K562 (cell line): ENCODE data around the gene ZNF77. TPM values are rescaled to one million over a fixed set of nuclear protein-coding genes. Genes with fewer than 3 reads are reported as not detected.

Experiments
- AFF1 ChIP-seq, 2 experiments: fragments of 450-650 bp; IDR thresholded peaks; 2 replicates each; pipeline ENCODE4 v1.6.1; 2018; ENCODE audit warnings: mild to moderate bottlenecking in 2 of 2, low read depth in 1 of 2; ENCODE audit not compliant: partially characterized antibody in 2 of 2
- ATF4 ChIP-seq: fragments of 450-650 bp; formaldehyde crosslinking; IDR thresholded peaks from 2 replicates; pipeline ENCODE4 v1.4.0; 2022; ENCODE audit warnings: mild to moderate bottlenecking, moderate library complexity
- CHD7 ChIP-seq: fragments of 200-600 bp; sonication (generic); IDR thresholded peaks from one replicate; pipeline ENCODE4 v1.6.1; 2012; ENCODE audit warnings: mild to moderate bottlenecking, low read depth, low read length, inconsistent platforms
- CXXC5 ChIP-seq: fragments of 250-450 bp; sonication (Bioruptor Pico); IDR thresholded peaks from 2 replicates; pipeline ENCODE4 v1.8.0; 2022; ENCODE audit warnings: inconsistent platforms, mild to moderate bottlenecking, moderate library complexity
- HES1 ChIP-seq: fragments of 450-650 bp; IDR thresholded peaks from 2 replicates; pipeline ENCODE4 v1.6.1; 2016; ENCODE audit warnings: low read depth, mild to moderate bottlenecking, moderate library complexity
- MNT ChIP-seq, 2 experiments: fragments of 450-650 bp; conservative IDR thresholded peaks; 2 replicates each; pipeline ENCODE4 v1.6.1; 2017; ENCODE audit warnings: mild to moderate bottlenecking in 2 of 2, moderate library complexity in 2 of 2
- polyA plus RNA-seq, 8 experiments: library from polyadenylated mRNA; depleted of rRNA in 4 of 8; stranded (reverse) in 5 of 8; unstranded in 3 of 8; fragments of >200 nt; fragmentation: Nextera tagmentation in 2 of 8; fragmentation: Illumina TruSeq in 1 of 8; extraction: Ambion mirVana in 2 of 8; extraction: Trizol in 1 of 8; gene quantifications; 2 replicates each; pipeline versions ENCODE4 v1.2.1 to v1.2.3, GENCODE V29; 2011 to 2014; ENCODE audit warnings: inconsistent platforms in 1 of 8, missing spikeins in 1 of 8
- total RNA-seq, 7 experiments: library from RNA; depleted of rRNA in 6 of 7; stranded (reverse); fragments of >200 nt in 6 of 7; fragmentation: Illumina TruSeq in 2 of 7; extraction: Trizol in 2 of 7; gene quantifications; 2 replicates each; pipeline versions ENCODE4 v1.2.1 to v1.2.3, GENCODE V29; 2011 to 2021; ENCODE audit warnings: low replicate concordance in 1 of 7

ZNF77 gene
- total and polyA plus RNA-seq, 9 of the 15 experiments (the other 6 are each of a cell fraction or from before 2014, with no cell fraction given): 4.3 to 14.5 (median 7.7) TPM

GRCh38 chr19:2974342-2975041, 29.7 kb upstream of the ZNF77 start (continued):
- TF ChIP-seq MNT (conservative IDR thresholded peaks at IDR 0.05): peak in 1 of 2 experiments; percentile 75; a peak in 2 of 4 replicates
- no peak for TF ChIP-seq ATF4 (CRISPR knock-in tag)
- TF ChIP-seq CHD7: no peak
- TF ChIP-seq AFF1 (IDR thresholded peaks at IDR 0.05; ENCODE audit: low read depth in 1 of 2, partially characterized antibody in 2 of 2): peak in 1 of 2 experiments; percentile 62
- peak; percentile 98 for TF ChIP-seq HES1
- peak; percentile 69 for TF ChIP-seq CXXC5 (CRISPR knock-in tag)
